Hepatocyte (in vitro differentiated cells): Measurements from ENCODE around the gene TJP2.

Source experiments
- CTCF ChIP-seq: fragments of 200-600 bp; sonication (generic); IDR thresholded peaks from 2 replicates; pipeline ENCODE4 v1.5.1; 2016; ENCODE audit warnings: antibody characterized with exemption, mild to moderate bottlenecking; ENCODE audit not compliant: poor library complexity
- EZH2 ChIP-seq: fragments of 200-600 bp; sonication (generic); IDR thresholded peaks from 2 replicates; pipeline ENCODE4 v1.6.1; 2016; ENCODE audit warnings: antibody characterized with exemption, mild to moderate bottlenecking, borderline replicate concordance
- EZH2phosphoT487 ChIP-seq: fragments of 200-600 bp; sonication (generic); IDR thresholded peaks from one replicate; pipeline ENCODE4 v1.6.1; 2018; ENCODE audit warnings: antibody characterized with exemption, mild to moderate bottlenecking, low read depth, moderate library complexity; ENCODE audit not compliant: unreplicated experiment, severe bottlenecking

GRCh38 chr9:69207503-69207902 is 33.4 kb downstream of the TJP2 start:
- TF ChIP-seq CTCF (peak; percentile 7), EZH2 (no peak), EZH2phosphoT487 (no peak)
